HEK293 (cell line): ENCODE measurements around the gene TEX19.

ENCODE experiments used
- CTCF ChIA-PET: fragments of 350-600 bp; formaldehyde crosslinking; extraction: SDS; loops from one replicate; lab custom pipeline; 2021; ENCODE audit warnings: antibody characterized with exemption; lab: Yijun Ruan, JAX
- POLR2A ChIA-PET: fragments of 300-600 bp; formaldehyde crosslinking; extraction: SDS; loops from one replicate; lab custom pipeline; 2020; ENCODE audit warnings: antibody characterized with exemption, inconsistent platforms; lab: Yijun Ruan, JAX
- H3K27ac ChIP-seq: fragments of 200-500 bp; sonication (Bioruptor generic); 2 replicates; pipeline ENCODE4 v1.5.1; 2014; ENCODE audit warnings: low read depth, low read length, control low read depth, inconsistent platforms; ENCODE audit errors: extremely low read depth
- H3K36me3 ChIP-seq, 2 experiments: fragments of 200-500 bp in 1 of 2; sonication (Bioruptor generic) in 1 of 2; 1 replicate in 1 of 2; 2 replicates in 1 of 2; pipeline ENCODE4 v1.5.1; 2014 to 2017; ENCODE audit warnings: inconsistent platforms in 2 of 2, low read length in 2 of 2; ENCODE audit not compliant: control insufficient read depth in 2 of 2, insufficient read depth in 1 of 2
- H3K4me1 ChIP-seq: fragments of 200-500 bp; sonication (Bioruptor generic); 2 replicates; pipeline ENCODE4 v1.5.1; 2014; ENCODE audit warnings: mild to moderate bottlenecking, low read length, inconsistent platforms; ENCODE audit not compliant: control insufficient read depth, insufficient read depth
- H3K4me3 ChIP-seq: 2 replicates; pipeline ENCODE4 v1.5.1; 2011; ENCODE audit warnings: low read depth, mild to moderate bottlenecking, control low read depth, low read length, moderate library complexity
- H3K9me3 ChIP-seq: fragments of 200-500 bp; sonication (Bioruptor generic); 2 replicates; pipeline ENCODE4 v1.5.1; 2014; ENCODE audit warnings: low read depth, low read length, inconsistent platforms; ENCODE audit not compliant: control insufficient read depth, insufficient read depth
- EGR2 ChIP-seq: fragments of 450-650 bp; formaldehyde crosslinking; IDR thresholded peaks from 2 replicates; pipeline ENCODE4 v1.5.1; 2016; ENCODE audit warnings: low read depth, missing biosample characterization, missing genetic modification characterization
- KLF16 ChIP-seq: fragments of 450-650 bp; formaldehyde crosslinking; IDR thresholded peaks from 2 replicates; pipeline ENCODE4 v1.5.1; 2017; ENCODE audit warnings: missing biosample characterization, missing genetic modification characterization
- OSR2 ChIP-seq: fragments of 450-650 bp; formaldehyde crosslinking; IDR thresholded peaks from 2 replicates; pipeline ENCODE4 v1.5.1; 2016; ENCODE audit warnings: missing biosample characterization, missing genetic modification characterization
- WT1 ChIP-seq: fragments of 450-650 bp; formaldehyde crosslinking; IDR thresholded peaks from 2 replicates; pipeline ENCODE4 v1.5.1; 2016; ENCODE audit warnings: missing biosample characterization, missing genetic modification characterization
- YY2 ChIP-seq: fragments of 450-650 bp; formaldehyde crosslinking; IDR thresholded peaks from 2 replicates; pipeline ENCODE4 v1.5.1; 2016; ENCODE audit warnings: missing biosample characterization, missing genetic modification characterization
- ZBTB44 ChIP-seq: fragments of 450-650 bp; IDR thresholded peaks from 2 replicates; pipeline ENCODE4 v1.5.1; 2018; ENCODE audit warnings: missing biosample characterization, mild to moderate bottlenecking, missing genetic modification characterization
- ZBTB7A ChIP-seq: fragments of 450-650 bp; formaldehyde crosslinking; IDR thresholded peaks from 2 replicates; pipeline ENCODE4 v1.5.1; 2016; ENCODE audit warnings: low read depth, missing biosample characterization, missing genetic modification characterization
- ZIC2 ChIP-seq: fragments of 450-650 bp; formaldehyde crosslinking; IDR thresholded peaks from 2 replicates; pipeline ENCODE4 v1.5.1; 2016; ENCODE audit warnings: missing biosample characterization, missing genetic modification characterization
- ZNF121 ChIP-seq: fragments of 450-650 bp; formaldehyde crosslinking; IDR thresholded peaks from 2 replicates; pipeline ENCODE4 v1.5.1; 2016; ENCODE audit warnings: missing biosample characterization, missing genetic modification characterization
- ZNF280D ChIP-seq: fragments of 450-650 bp; formaldehyde crosslinking; IDR thresholded peaks from 2 replicates; pipeline ENCODE4 v1.5.1; 2016; ENCODE audit warnings: missing biosample characterization, missing genetic modification characterization
- ZNF404 ChIP-seq: fragments of 450-650 bp; formaldehyde crosslinking; IDR thresholded peaks from 2 replicates; pipeline ENCODE4 v1.5.1; 2017; ENCODE audit warnings: missing biosample characterization, missing genetic modification characterization
- ZNF510 ChIP-seq: fragments of 450-650 bp; formaldehyde crosslinking; IDR thresholded peaks from 2 replicates; pipeline ENCODE4 v1.5.1; 2018; ENCODE audit warnings: mild to moderate bottlenecking, missing genetic modification characterization, missing biosample characterization; ENCODE audit not compliant: insufficient replicate concordance
- ZNF529 ChIP-seq: fragments of 450-650 bp; formaldehyde crosslinking; IDR thresholded peaks from 2 replicates; pipeline ENCODE4 v1.5.1; 2017; ENCODE audit warnings: missing genetic modification characterization, missing biosample characterization; ENCODE audit not compliant: insufficient replicate concordance
- ZNF544 ChIP-seq: fragments of 450-650 bp; formaldehyde crosslinking; IDR thresholded peaks from 2 replicates; pipeline ENCODE4 v1.5.0; 2017; ENCODE audit warnings: missing biosample characterization, missing genetic modification characterization
- ZNF600 ChIP-seq: fragments of 450-650 bp; formaldehyde crosslinking; IDR thresholded peaks from 2 replicates; pipeline ENCODE4 v1.5.1; 2016; ENCODE audit warnings: missing biosample characterization, missing genetic modification characterization
- ZNF629 ChIP-seq: fragments of 450-650 bp; formaldehyde crosslinking; IDR thresholded peaks from 2 replicates; pipeline ENCODE4 v1.5.1; 2017; ENCODE audit warnings: missing biosample characterization, missing genetic modification characterization
- ZNF677 ChIP-seq: fragments of 450-650 bp; IDR thresholded peaks from 2 replicates; pipeline ENCODE4 v1.5.0; 2018; ENCODE audit warnings: missing biosample characterization, mild to moderate bottlenecking, missing genetic modification characterization, moderate library complexity
- ZNF776 ChIP-seq: fragments of 450-650 bp; formaldehyde crosslinking; IDR thresholded peaks from 2 replicates; pipeline ENCODE4 v1.5.0; 2017; ENCODE audit warnings: missing biosample characterization, missing genetic modification characterization, borderline replicate concordance
- ZNF785 ChIP-seq: fragments of 450-650 bp; formaldehyde crosslinking; IDR thresholded peaks from 2 replicates; pipeline ENCODE4 v1.5.1; 2016; ENCODE audit warnings: missing biosample characterization, missing genetic modification characterization
- TF ChIP-seq, protein P1 (sequence below): sonication (generic); formaldehyde crosslinking; IDR thresholded peaks from 2 replicates; pipeline ENCODE4 v1.8.1; 2022; ENCODE audit warnings: mild to moderate bottlenecking, moderate library complexity, missing genetic modification reagents

TEX19 gene

DNA sequence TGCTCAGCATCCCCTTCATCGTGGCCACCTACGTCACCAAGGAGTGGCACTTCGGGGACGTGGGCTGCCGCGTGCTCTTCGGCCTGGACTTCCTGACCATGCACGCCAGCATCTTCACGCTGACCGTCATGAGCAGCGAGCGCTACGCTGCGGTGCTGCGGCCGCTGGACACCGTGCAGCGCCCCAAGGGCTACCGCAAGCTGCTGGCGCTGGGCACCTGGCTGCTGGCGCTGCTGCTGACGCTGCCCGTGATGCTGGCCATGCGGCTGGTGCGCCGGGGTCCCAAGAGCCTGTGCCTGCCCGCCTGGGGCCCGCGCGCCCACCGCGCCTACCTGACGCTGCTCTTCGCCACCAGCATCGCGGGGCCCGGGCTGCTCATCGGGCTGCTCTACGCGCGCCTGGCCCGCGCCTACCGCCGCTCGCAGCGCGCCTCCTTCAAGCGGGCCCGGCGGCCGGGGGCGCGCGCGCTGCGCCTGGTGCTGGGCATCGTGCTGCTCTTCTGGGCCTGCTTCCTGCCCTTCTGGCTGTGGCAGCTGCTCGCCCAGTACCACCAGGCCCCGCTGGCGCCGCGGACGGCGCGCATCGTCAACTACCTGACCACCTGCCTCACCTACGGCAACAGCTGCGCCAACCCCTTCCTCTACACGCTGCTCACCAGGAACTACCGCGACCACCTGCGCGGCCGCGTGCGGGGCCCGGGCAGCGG, 15.7 kb downstream of the TEX19 start (continued):
- no peak for TF ChIP-seq ZBTB44 (tag by site-specific recombination)
- no peak for TF ChIP-seq ZNF629 (tag by site-specific recombination)
- TF ChIP-seq ZNF510 (tag by site-specific recombination), result no peak
- TF ChIP-seq KLF16 (tag by site-specific recombination), result no peak
- no peak for TF ChIP-seq ZNF529 (tag by site-specific recombination)
- TF ChIP-seq ZNF404 (tag by site-specific recombination), result no peak
- TF ChIP-seq ZBTB7A (tag by site-specific recombination), result no peak
- TF ChIP-seq EGR2 (tag by site-specific recombination), result no peak
- no peak for TF ChIP-seq ZNF776
- TF ChIP-seq YY2 (tag by site-specific recombination), result no peak
- no peak for TF ChIP-seq ZIC2 (tag by site-specific recombination)
- TF ChIP-seq, protein P1, sequence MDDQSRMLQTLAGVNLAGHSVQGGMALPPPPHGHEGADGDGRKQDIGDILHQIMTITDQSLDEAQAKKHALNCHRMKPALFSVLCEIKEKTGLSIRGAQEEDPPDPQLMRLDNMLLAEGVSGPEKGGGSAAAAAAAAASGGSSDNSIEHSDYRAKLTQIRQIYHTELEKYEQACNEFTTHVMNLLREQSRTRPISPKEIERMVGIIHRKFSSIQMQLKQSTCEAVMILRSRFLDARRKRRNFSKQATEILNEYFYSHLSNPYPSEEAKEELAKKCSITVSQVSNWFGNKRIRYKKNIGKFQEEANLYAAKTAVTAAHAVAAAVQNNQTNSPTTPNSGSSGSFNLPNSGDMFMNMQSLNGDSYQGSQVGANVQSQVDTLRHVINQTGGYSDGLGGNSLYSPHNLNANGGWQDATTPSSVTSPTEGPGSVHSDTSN (CRISPR knock-in tag), result no peak

GRCh38 chr17:82375359-82376041, 16.5 kb downstream of the TEX19 start:
- no peak overlapping the region for H3K4me3 ChIP-seq
- no peak overlapping the region for H3K27ac ChIP-seq
- CTCF ChIA-PET, result no interaction called here
- TF ChIP-seq ZNF785 (tag by site-specific recombination) (no peak), WT1 (no peak), ZNF600 (tag by site-specific recombination) (no peak), ZNF677 (tag by site-specific recombination) (no peak), ZNF280D (tag by site-specific recombination) (no peak), ZNF121 (tag by site-specific recombination) (no peak), OSR2 (tag by site-specific recombination) (no peak), ZNF544 (tag by site-specific recombination) (no peak)
- H3K36me3 ChIP-seq, result no peaks in the 10 kb centered on the region
- no peaks in the 10 kb centered on the region for H3K4me1 ChIP-seq
- H3K9me3 ChIP-seq, result no peaks in the 10 kb centered on the region
- POLR2A ChIA-PET, result no interaction called here
